ENCODE data around the gene VAT1L. TPM values are rescaled to one million over a fixed set of nuclear protein-coding genes. Genes with fewer than 3 reads are reported as not detected.

Gene VAT1L
- total and polyA plus RNA-seq, 2 donors (not counting 3 experiments of a cell fraction or from before 2014, with no cell fraction given) = 0.46 to 1.5 TPM

- DNase-seq (ENCODE audit: low read depth, low spot score) (no peak), FAIRE-seq (no peak)
- no peak overlapping the region for H3K4me2 ChIP-seq (ENCODE audit: insufficient read depth, low read length)
- dilution Hi-C loops (cut with MboI; ENCODE audit: extremely low pct_ligation_motif_present, low sequenced_read_pairs) = no loop called here
- H3K4me1 ChIP-seq (ENCODE audit: control insufficient read depth, extremely low read depth, insufficient read depth, low read length) = no peaks in the 10 kb centered on the region
- CTCF ChIA-PET = interaction anchor here (0.7 kb wide), 1 partner anchor 36 kb away, joined by 3 read pairs; no protein-coding TSS in a partner anchor
- no peak overlapping the region for H3K27ac ChIP-seq (ENCODE audit: insufficient read depth, low read depth, low read length)
- no peaks in the 10 kb centered on the region for H3K9me1 ChIP-seq (replicated peaks; ENCODE audit: control insufficient read depth, extremely low read depth, insufficient read depth, low read length)
- no peaks in the 10 kb centered on the region for H4K20me1 ChIP-seq (replicated peaks; ENCODE audit: control insufficient read depth, extremely low read depth, insufficient read depth, low read length)
- no peaks in the 10 kb centered on the region for H3K9me3 ChIP-seq (replicated peaks; ENCODE audit: control insufficient read depth, insufficient read depth, low read length)
- H3K79me2 ChIP-seq (ENCODE audit: control insufficient read depth, insufficient read depth, low read length) = no peaks in the 10 kb centered on the region
- H3K9ac ChIP-seq (replicated peaks; ENCODE audit: extremely low read depth, insufficient read depth, low read length) = no peak overlapping the region
- no peaks in the 10 kb centered on the region for H3K36me3 ChIP-seq (ENCODE audit: control insufficient read depth in 2 of 2, extremely low read depth in 1 of 2, insufficient read depth in 2 of 2, low read length in 2 of 2)
- intact Hi-C loops (cut with micrococcal nuclease) = no loop called here
- H3K4me3 ChIP-seq (replicated peaks in 1 of 3; ENCODE audit: insufficient read depth in 1 of 3, low read depth in 1 of 3, low read length in 3 of 3) = no peak overlapping the region
- POLR2A ChIA-PET = no interaction called here
- H3K27me3 ChIP-seq (ENCODE audit: control insufficient read depth in 2 of 2, insufficient read depth in 2 of 2, low read length in 2 of 2) = peaks cover 2 to 8% of the 10 kb centered on the region in 2 experiments
- no peak overlapping the region for H2AFZ ChIP-seq (ENCODE audit: low read depth, low read length)
- no TSS peak for BruUV-seq (replicated peaks)
- TF ChIP-seq FOS (IDR thresholded peaks at IDR 0.05; ENCODE audit: borderline replicate concordance, insufficient read depth, low read length) = no peak
- TF ChIP-seq POLR2A (IDR thresholded peaks at IDR 0.05; ENCODE audit: low read depth, low read length) = no peak
- no peak for TF ChIP-seq GATA2 (IDR thresholded peaks at IDR 0.05; ENCODE audit: insufficient read depth, insufficient read length, low read depth, low read length)
- TF ChIP-seq CTCF (IDR thresholded peaks at IDR 0.05; ENCODE audit: extremely low read depth in 1 of 2, insufficient read depth in 1 of 2, low read depth in 1 of 2, low read length in 2 of 2) = no peak
- TF ChIP-seq MYC (IDR thresholded peaks at IDR 0.05; ENCODE audit: low read depth, low read length) = no peak
- TF ChIP-seq MAX (IDR thresholded peaks at IDR 0.05; ENCODE audit: insufficient read depth, insufficient read length) = no peak
- TF ChIP-seq POLR2AphosphoS5 (IDR thresholded peaks at IDR 0.05; ENCODE audit: insufficient read depth, low read depth, low read length) = no peak
- no peak for TF ChIP-seq EZH2 (IDR thresholded peaks at IDR 0.05; ENCODE audit: borderline replicate concordance, low read depth, low read length, severe bottlenecking)
- TF ChIP-seq JUN (IDR thresholded peaks at IDR 0.05; ENCODE audit: borderline replicate concordance, insufficient read depth, insufficient read length, low read depth) = no peak
Measured at GRCh38 chr16:77840673-77841501, 52.5 kb downstream of the VAT1L start.
